ENCODE measurements around the gene AIMP1. TPM values are rescaled to one million over a fixed set of nuclear protein-coding genes. Genes with fewer than 3 reads are reported as not detected.
"Not testable (repeated sequence)": the region's sequence is repeated elsewhere in the genome, so short reads cannot be mapped to it uniquely, and the experiment has no call there.

The AIMP1 gene
- total RNA-seq, 1 experiment from 2014 or later, result 45.8 TPM

GRCh38 chr4:106318511-106318910 is 2.2 kb downstream of the AIMP1 start:
- Histone ChIP-seq H3K27ac (ENCODE audit: low read length) (no peak overlapping the region), H3K9me3 (ENCODE audit: control insufficient read depth, insufficient read depth, low read depth, low read length) (no peaks in the 10 kb centered on the region), H3K27me3 (ENCODE audit: control insufficient read depth, insufficient read depth, low read length) (no peaks in the 10 kb centered on the region), H3K4me1 (ENCODE audit: control insufficient read depth, insufficient read depth, low read length) (no peaks in the 10 kb centered on the region; the same call in 1 of the 2 replicates), H3K4me3 (ENCODE audit: low read depth in 2 of 2, low read length in 2 of 2) (no peak overlapping the region), H3K36me3 (ENCODE audit: control insufficient read depth, insufficient read depth, low read length) (peaks cover 13% of the 10 kb centered on the region)
- TF ChIP-seq TCF7L2 (IDR thresholded peaks at IDR 0.05; ENCODE audit: low read depth, low read length), result no peak
- no peak for TF ChIP-seq CTCF (IDR thresholded peaks at IDR 0.05)
- no peak for TF ChIP-seq POLR2AphosphoS5 (IDR thresholded peaks at IDR 0.05; ENCODE audit: low read depth, low read length)
- TF ChIP-seq REST (IDR thresholded peaks at IDR 0.05; ENCODE audit: insufficient read depth in 1 of 2, low read depth in 2 of 2, low read length in 1 of 2), result no peak
- TF ChIP-seq SIN3A (IDR thresholded peaks at IDR 0.05; ENCODE audit: borderline replicate concordance, insufficient read depth, low read depth, low read length), result no peak
- in situ Hi-C loops (cut with HindIII; ENCODE audit: low pct_unique_long_range_greater_than_20kb, low sequenced_read_pairs) (no loop called here), intact Hi-C loops (cut with micrococcal nuclease; ENCODE audit: unreplicated experiment) (no loop called here)
- ChIA-PET POLR2A (no interaction called here), CTCF (no interaction called here)
- no TSS peak for BruUV-seq (replicated peaks)
- no peak for ATAC-seq
- no peak for DNase-seq (ENCODE audit: low read depth, low spot score)

- ChIA-PET POLR2A (no interaction called here), CTCF (interaction anchor here (0.7 kb wide), 1 partner anchor 9 kb away, joined by 4 read pairs; no protein-coding TSS in a partner anchor)
- peaks cover 14% of the 10 kb centered on the region for H3K36me3 ChIP-seq (ENCODE audit: control insufficient read depth, insufficient read depth, low read length)
- in situ Hi-C loops (cut with HindIII; ENCODE audit: low pct_unique_long_range_greater_than_20kb, low sequenced_read_pairs) (no loop called here), intact Hi-C loops (cut with micrococcal nuclease; ENCODE audit: unreplicated experiment) (no loop called here)
- no peaks in the 10 kb centered on the region; the same call in 1 of the 2 replicates for H3K4me1 ChIP-seq (ENCODE audit: control insufficient read depth, insufficient read depth, low read length)
- H3K4me3 ChIP-seq (ENCODE audit: low read depth in 2 of 2, low read length in 2 of 2), result no peak overlapping the region
- no peak for TF ChIP-seq REST (IDR thresholded peaks at IDR 0.05; ENCODE audit: insufficient read depth in 1 of 2, low read depth in 2 of 2, low read length in 1 of 2)
- no peak for TF ChIP-seq POLR2AphosphoS5 (IDR thresholded peaks at IDR 0.05; ENCODE audit: low read depth, low read length)
- TF ChIP-seq CTCF (IDR thresholded peaks at IDR 0.05), result no peak
- no peak for TF ChIP-seq TCF7L2 (IDR thresholded peaks at IDR 0.05; ENCODE audit: low read depth, low read length)
- TF ChIP-seq SIN3A (IDR thresholded peaks at IDR 0.05; ENCODE audit: borderline replicate concordance, insufficient read depth, low read depth, low read length), result no peak
- DNase-seq (ENCODE audit: low read depth, low spot score) (no peak), ATAC-seq (no peak)
- no peaks in the 10 kb centered on the region for H3K27me3 ChIP-seq (ENCODE audit: control insufficient read depth, insufficient read depth, low read length)
- no TSS peak for BruUV-seq (replicated peaks)
- no peaks in the 10 kb centered on the region for H3K9me3 ChIP-seq (ENCODE audit: control insufficient read depth, insufficient read depth, low read depth, low read length)
- no peak overlapping the region for H3K27ac ChIP-seq (ENCODE audit: low read length)
Observed at GRCh38 chr4:106320235-106320634, 3.9 kb downstream of the AIMP1 start.

GRCh38 chr4:106321168-106321567 is 4.8 kb downstream of the AIMP1 start:
- H3K27me3 ChIP-seq (ENCODE audit: control insufficient read depth, insufficient read depth, low read length); BruUV-seq (replicated peaks); H3K9me3 ChIP-seq (ENCODE audit: control insufficient read depth, insufficient read depth, low read depth, low read length); in situ Hi-C loops (cut with HindIII; ENCODE audit: low pct_unique_long_range_greater_than_20kb, low sequenced_read_pairs); H3K27ac ChIP-seq (ENCODE audit: low read length); H3K4me3 ChIP-seq (ENCODE audit: low read depth in 2 of 2, low read length in 2 of 2); intact Hi-C loops (cut with micrococcal nuclease; ENCODE audit: unreplicated experiment); H3K4me1 ChIP-seq (ENCODE audit: control insufficient read depth, insufficient read depth, low read length); POLR2A ChIA-PET; H3K36me3 ChIP-seq (ENCODE audit: control insufficient read depth, insufficient read depth, low read length); ATAC-seq; DNase-seq (ENCODE audit: low read depth, low spot score); CTCF ChIA-PET: not testable (repeated sequence)

GRCh38 chr4:106321814-106322213 is 5.5 kb downstream of the AIMP1 start:
- H3K4me1 ChIP-seq (ENCODE audit: control insufficient read depth, insufficient read depth, low read length); POLR2A ChIA-PET; CTCF ChIA-PET; BruUV-seq (replicated peaks); ATAC-seq; H3K9me3 ChIP-seq (ENCODE audit: control insufficient read depth, insufficient read depth, low read depth, low read length); H3K27ac ChIP-seq (ENCODE audit: low read length); H3K27me3 ChIP-seq (ENCODE audit: control insufficient read depth, insufficient read depth, low read length); in situ Hi-C loops (cut with HindIII; ENCODE audit: low pct_unique_long_range_greater_than_20kb, low sequenced_read_pairs); H3K36me3 ChIP-seq (ENCODE audit: control insufficient read depth, insufficient read depth, low read length); H3K4me3 ChIP-seq (ENCODE audit: low read depth in 2 of 2, low read length in 2 of 2); DNase-seq (ENCODE audit: low read depth, low spot score); intact Hi-C loops (cut with micrococcal nuclease; ENCODE audit: unreplicated experiment): not testable (repeated sequence)
